Measurements from ENCODE around the gene RALY. TPM values are rescaled to one million over a fixed set of nuclear protein-coding genes. Genes with fewer than 3 reads are reported as not detected.

RALY gene
- total RNA-seq, 1 experiment from 2014 or later, result 219 TPM

GRCh38 chr20:34012735-34013134 lies 19.0 kb downstream of the RALY start:
- Histone ChIP-seq H2AFZ (no peak overlapping the region), H3K4me3 (no peak overlapping the region), H3K4me2 (no peak overlapping the region), H3K27ac (no peak overlapping the region), H3K27me3 (ENCODE audit: insufficient read depth, low read depth) (no peaks in the 10 kb centered on the region), H3K36me3 (ENCODE audit: low read depth) (peaks cover 5% of the 10 kb centered on the region; the same call in 1 of the 2 replicates), H3K79me2 (ENCODE audit: low read depth) (peaks cover 98% of the 10 kb centered on the region), H3K9me3 (ENCODE audit: insufficient read depth, low read depth) (no peaks in the 10 kb centered on the region), H4K20me1 (ENCODE audit: insufficient read depth) (peaks cover 68% of the 10 kb centered on the region), H3K4me1 (replicated peaks; ENCODE audit: insufficient read depth) (no peaks in the 10 kb centered on the region), H3K9me2 (ENCODE audit: insufficient read depth) (no peaks in the 10 kb centered on the region), H3F3A (ENCODE audit: insufficient read depth, low read depth) (no peaks in the 10 kb centered on the region; the same call in 1 of the 2 replicates)
- POLR2A ChIA-PET (ENCODE audit: unreplicated experiment), result interaction anchor here (0.6 kb wide), 2 partner anchors 281 to 344 kb away, joined by 5 to 7 read pairs; no protein-coding TSS in a partner anchor
- TF ChIP-seq EZH2 (IDR thresholded peaks at IDR 0.05; ENCODE audit: low read depth), result no peak
- TF ChIP-seq CTCF (conservative IDR thresholded peaks at IDR 0.05), result no peak
- no TSS peak for BruUV-seq (replicated peaks)
- DNase-seq, result no peak
- CTCF ChIA-PET, result no interaction called here
- intact Hi-C loops (cut with micrococcal nuclease; ENCODE audit: unreplicated experiment), result no loop called here

- H2AFZ ChIP-seq, result no peak overlapping the region
- no peak for DNase-seq
- no peaks in the 10 kb centered on the region for H3K9me2 ChIP-seq (ENCODE audit: insufficient read depth)
- peaks cover 5% of the 10 kb centered on the region; the same call in 1 of the 2 replicates for H3K36me3 ChIP-seq (ENCODE audit: low read depth)
- H3K27ac ChIP-seq, result no peak overlapping the region
- H3K4me1 ChIP-seq (replicated peaks; ENCODE audit: insufficient read depth), result no peaks in the 10 kb centered on the region
- no peaks in the 10 kb centered on the region; the same call in 1 of the 2 replicates for H3F3A ChIP-seq (ENCODE audit: insufficient read depth, low read depth)
- BruUV-seq (replicated peaks), result no TSS peak
- ChIA-PET POLR2A (ENCODE audit: unreplicated experiment) (interaction anchor here (0.6 kb wide), 3 partner anchors 9 to 345 kb away, joined by 5 to 10 read pairs (median 7); no protein-coding TSS in a partner anchor), CTCF (no interaction called here)
- TF ChIP-seq CTCF (conservative IDR thresholded peaks at IDR 0.05), result no peak
- TF ChIP-seq EZH2 (IDR thresholded peaks at IDR 0.05; ENCODE audit: low read depth), result no peak
- peaks cover 98% of the 10 kb centered on the region for H3K79me2 ChIP-seq (ENCODE audit: low read depth)
- H3K9me3 ChIP-seq (ENCODE audit: insufficient read depth, low read depth), result no peaks in the 10 kb centered on the region
- peaks cover 61% of the 10 kb centered on the region for H4K20me1 ChIP-seq (ENCODE audit: insufficient read depth)
- H3K4me3 ChIP-seq, result no peak overlapping the region
- no peak overlapping the region for H3K4me2 ChIP-seq
- intact Hi-C loops (cut with micrococcal nuclease; ENCODE audit: unreplicated experiment), result no loop called here
- no peaks in the 10 kb centered on the region for H3K27me3 ChIP-seq (ENCODE audit: insufficient read depth, low read depth)
Measured at GRCh38 chr20:34013554-34013953, 19.8 kb downstream of the RALY start.

- Histone ChIP-seq H3K27me3 (ENCODE audit: insufficient read depth, low read depth) (no peaks in the 10 kb centered on the region), H3K27ac (peak overlapping the region; percentile 7; the same call in 1 of the 2 replicates), H4K20me1 (ENCODE audit: insufficient read depth) (peaks cover 48% of the 10 kb centered on the region), H3K36me3 (ENCODE audit: low read depth) (no peaks in the 10 kb centered on the region), H3K4me3 (no peak overlapping the region), H3K9me2 (ENCODE audit: insufficient read depth) (no peaks in the 10 kb centered on the region), H3K4me1 (replicated peaks; ENCODE audit: insufficient read depth) (no peaks in the 10 kb centered on the region), H3K79me2 (ENCODE audit: low read depth) (peaks cover 94% of the 10 kb centered on the region), H2AFZ (no peak overlapping the region), H3K9me3 (ENCODE audit: insufficient read depth, low read depth) (no peaks in the 10 kb centered on the region), H3F3A (ENCODE audit: insufficient read depth, low read depth) (no peaks in the 10 kb centered on the region; the same call in 1 of the 2 replicates), H3K4me2 (no peak overlapping the region)
- TF ChIP-seq EZH2 (IDR thresholded peaks at IDR 0.05; ENCODE audit: low read depth) (no peak), CTCF (conservative IDR thresholded peaks at IDR 0.05) (no peak)
- intact Hi-C loops (cut with micrococcal nuclease; ENCODE audit: unreplicated experiment), result no loop called here
- ChIA-PET CTCF (no interaction called here), POLR2A (ENCODE audit: unreplicated experiment) (no interaction called here)
- BruUV-seq (replicated peaks), result no TSS peak
- no peak for DNase-seq
Measured at GRCh38 chr20:34014878-34015277, 21.2 kb downstream of the RALY start.
